ENCODE data around the gene ZFAND6. TPM values are rescaled to one million over a fixed set of nuclear protein-coding genes. Genes with fewer than 3 reads are reported as not detected.

ZFAND6 gene
- total RNA-seq, 1 donor from 2014 or later: 164 TPM

DNA sequence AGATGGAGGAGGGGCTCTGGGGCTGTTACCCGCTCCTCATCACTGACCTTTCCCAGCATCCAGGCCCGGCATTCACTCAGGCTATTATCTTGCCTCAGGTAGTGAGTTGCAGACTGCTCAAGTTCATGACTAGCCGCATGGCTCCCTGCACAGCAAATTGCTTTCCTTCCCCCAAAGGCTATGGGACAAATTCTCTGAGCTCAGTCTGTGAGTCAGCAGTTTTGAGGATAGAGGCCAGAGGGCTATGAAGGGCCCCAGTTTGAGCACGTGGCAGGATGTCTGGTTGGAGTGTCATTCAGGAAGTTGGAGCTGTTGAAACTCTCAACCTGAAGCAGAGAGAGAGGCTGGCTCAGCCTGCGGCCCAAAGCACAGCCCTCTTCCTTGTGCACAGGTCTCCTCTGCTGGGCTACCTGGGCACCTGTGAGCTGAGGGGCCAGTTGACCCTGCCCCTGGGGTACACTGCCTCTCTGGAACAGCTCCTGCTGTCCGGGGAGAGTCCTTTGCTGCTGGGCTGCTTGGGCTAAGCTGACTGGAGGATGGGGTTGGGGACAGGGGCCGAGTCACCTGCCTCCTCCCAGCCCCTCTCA lies 101.2 kb downstream of the ZFAND6 start:
- peaks cover 35 to 43% (median 41%) of the 10 kb centered on the region in 3 donors for H3K36me3 ChIP-seq (ENCODE audit: control insufficient read depth in 3 of 3, insufficient read depth in 3 of 3, low read length in 3 of 3)
- peaks cover 3 to 11% (median 8%) of the 10 kb centered on the region in 3 donors for H3K4me1 ChIP-seq (ENCODE audit: control insufficient read depth in 3 of 3, insufficient read depth in 3 of 3, low read length in 3 of 3)
- H3K9me3 ChIP-seq (ENCODE audit: control insufficient read depth in 3 of 3, low read length in 3 of 3): no peaks in the 10 kb centered on the region
- H3K27me3 ChIP-seq (ENCODE audit: control insufficient read depth in 3 of 3, insufficient read depth in 3 of 3, low read length in 3 of 3): no peaks in the 10 kb centered on the region
- H3K9ac ChIP-seq (ENCODE audit: low read depth in 1 of 3, low read length in 3 of 3): no peak overlapping the region
- no peak overlapping the region for H3K27ac ChIP-seq (ENCODE audit: low read depth, low read length)
- no peak overlapping the region for H3K4me3 ChIP-seq (ENCODE audit: low read length in 3 of 3)

DNA sequence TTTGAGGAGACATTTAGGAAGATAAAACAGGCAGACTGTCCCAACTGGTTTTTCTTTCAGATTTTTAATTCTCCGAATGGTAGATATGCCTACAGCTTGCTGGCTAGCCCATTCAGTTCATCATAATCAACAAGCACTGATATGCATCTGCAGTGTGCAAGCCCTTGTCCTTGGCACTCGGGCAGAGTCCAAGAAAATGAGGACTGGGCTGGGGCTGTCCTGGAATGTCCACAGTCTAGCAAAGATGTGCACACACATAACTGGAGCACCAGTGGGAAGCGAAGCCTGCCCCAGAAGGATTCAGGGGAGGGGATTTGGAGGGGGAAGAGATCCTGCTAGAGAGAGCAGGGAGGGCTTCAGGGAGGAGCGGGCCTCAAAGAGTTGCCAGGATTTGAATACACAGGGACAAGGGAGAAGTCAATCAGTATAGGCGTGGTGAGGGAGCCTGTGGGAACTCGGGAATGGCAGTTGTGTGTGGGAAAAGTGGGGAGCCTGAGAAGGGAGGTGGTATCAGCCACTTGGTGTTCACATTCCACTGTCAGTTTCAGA lies 102.1 kb downstream of the ZFAND6 start:
- Histone ChIP-seq H3K9ac (ENCODE audit: low read depth in 1 of 3, low read length in 3 of 3) (no peak overlapping the region), H3K4me3 (ENCODE audit: low read length in 3 of 3) (no peak overlapping the region), H3K9me3 (ENCODE audit: control insufficient read depth in 3 of 3, low read length in 3 of 3) (no peaks in the 10 kb centered on the region), H3K27ac (ENCODE audit: low read depth, low read length) (no peak overlapping the region), H3K27me3 (ENCODE audit: control insufficient read depth in 3 of 3, insufficient read depth in 3 of 3, low read length in 3 of 3) (no peaks in the 10 kb centered on the region), H3K36me3 (ENCODE audit: control insufficient read depth in 3 of 3, insufficient read depth in 3 of 3, low read length in 3 of 3) (peaks cover 35 to 43% (median 41%) of the 10 kb centered on the region in 3 donors), H3K4me1 (ENCODE audit: control insufficient read depth in 3 of 3, insufficient read depth in 3 of 3, low read length in 3 of 3) (peaks cover 3 to 11% (median 8%) of the 10 kb centered on the region in 3 donors)

DNA sequence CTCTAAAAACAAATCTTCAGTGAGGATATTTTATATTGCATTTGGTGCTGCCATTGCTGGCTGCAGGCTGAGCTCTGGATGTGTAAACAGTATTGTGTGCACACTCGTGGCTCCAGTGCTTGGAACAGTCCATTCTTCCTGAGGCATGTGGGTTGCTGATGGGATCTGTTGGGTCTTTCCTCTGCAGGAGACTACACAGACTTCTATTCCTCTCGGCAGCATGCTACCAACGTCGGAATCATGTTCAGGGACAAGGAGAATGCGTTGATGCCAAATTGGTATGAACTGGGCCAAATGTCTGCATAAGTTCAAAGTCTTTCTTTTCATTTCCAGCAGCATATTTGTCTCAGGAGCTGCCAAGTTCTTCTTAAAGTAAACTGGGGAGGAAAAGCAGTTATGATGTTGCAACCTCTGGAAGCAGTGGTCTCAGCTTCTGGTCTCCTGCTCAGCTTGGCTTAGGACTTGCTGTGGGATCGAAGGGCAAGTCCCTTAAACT lies 102.6 kb downstream of the ZFAND6 start:
- Histone ChIP-seq H3K4me1 (ENCODE audit: control insufficient read depth in 3 of 3, insufficient read depth in 3 of 3, low read length in 3 of 3) (peaks cover 3 to 11% (median 8%) of the 10 kb centered on the region in 3 donors), H3K27ac (ENCODE audit: low read depth, low read length) (no peak overlapping the region), H3K36me3 (ENCODE audit: control insufficient read depth in 3 of 3, insufficient read depth in 3 of 3, low read length in 3 of 3) (peaks cover 35 to 43% (median 41%) of the 10 kb centered on the region in 3 donors), H3K4me3 (ENCODE audit: low read length in 3 of 3) (no peak overlapping the region), H3K9ac (ENCODE audit: low read depth in 1 of 3, low read length in 3 of 3) (no peak overlapping the region), H3K9me3 (ENCODE audit: control insufficient read depth in 3 of 3, low read length in 3 of 3) (no peaks in the 10 kb centered on the region), H3K27me3 (ENCODE audit: control insufficient read depth in 3 of 3, insufficient read depth in 3 of 3, low read length in 3 of 3) (no peaks in the 10 kb centered on the region)

- Histone ChIP-seq H3K36me3 (ENCODE audit: control insufficient read depth in 3 of 3, insufficient read depth in 3 of 3, low read length in 3 of 3) (peaks cover 36 to 43% (median 41%) of the 10 kb centered on the region in 3 donors), H3K27ac (ENCODE audit: low read depth, low read length) (no peak overlapping the region), H3K9ac (ENCODE audit: low read depth in 1 of 3, low read length in 3 of 3) (no peak overlapping the region), H3K27me3 (ENCODE audit: control insufficient read depth in 3 of 3, insufficient read depth in 3 of 3, low read length in 3 of 3) (no peaks in the 10 kb centered on the region), H3K4me1 (ENCODE audit: control insufficient read depth in 3 of 3, insufficient read depth in 3 of 3, low read length in 3 of 3) (peaks cover 3 to 11% (median 8%) of the 10 kb centered on the region in 3 donors), H3K4me3 (ENCODE audit: low read length in 3 of 3) (no peak overlapping the region), H3K9me3 (ENCODE audit: control insufficient read depth in 3 of 3, low read length in 3 of 3) (no peaks in the 10 kb centered on the region)
Observed at GRCh38 chr15:80163217-80163616, 103.7 kb downstream of the ZFAND6 start.

- no peak overlapping the region for H3K27ac ChIP-seq (ENCODE audit: low read depth, low read length)
- H3K36me3 ChIP-seq (ENCODE audit: control insufficient read depth in 3 of 3, insufficient read depth in 3 of 3, low read length in 3 of 3): peaks cover 34 to 42% (median 41%) of the 10 kb centered on the region in 3 donors
- H3K4me3 ChIP-seq (ENCODE audit: low read length in 3 of 3): no peak overlapping the region
- peaks cover 3 to 11% (median 8%) of the 10 kb centered on the region in 3 donors for H3K4me1 ChIP-seq (ENCODE audit: control insufficient read depth in 3 of 3, insufficient read depth in 3 of 3, low read length in 3 of 3)
- no peak overlapping the region for H3K9ac ChIP-seq (ENCODE audit: low read depth in 1 of 3, low read length in 3 of 3)
- H3K9me3 ChIP-seq (ENCODE audit: control insufficient read depth in 3 of 3, low read length in 3 of 3): no peaks in the 10 kb centered on the region
- H3K27me3 ChIP-seq (ENCODE audit: control insufficient read depth in 3 of 3, insufficient read depth in 3 of 3, low read length in 3 of 3): no peaks in the 10 kb centered on the region
Observed at GRCh38 chr15:80163897-80164296, 104.4 kb downstream of the ZFAND6 start.

DNA sequence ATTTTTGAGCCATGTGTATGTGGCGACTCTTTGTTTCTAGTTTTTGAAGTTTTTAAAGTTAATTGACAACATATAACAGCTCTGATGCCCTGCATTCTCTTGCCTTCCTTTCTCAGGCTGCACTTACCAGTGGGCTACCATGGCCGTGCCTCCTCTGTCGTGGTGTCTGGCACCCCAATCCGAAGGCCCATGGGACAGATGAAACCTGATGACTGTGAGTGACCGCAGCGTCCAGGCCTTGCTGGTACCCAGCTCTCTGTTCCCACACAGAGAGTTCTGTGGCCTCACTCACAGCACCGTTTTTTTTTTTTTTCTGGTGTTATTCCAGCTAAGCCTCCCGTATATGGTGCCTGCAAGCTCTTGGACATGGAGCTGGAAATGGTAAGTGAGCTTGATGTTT lies 108.5 kb downstream of the ZFAND6 start:
- Histone ChIP-seq H3K27me3 (ENCODE audit: control insufficient read depth in 3 of 3, insufficient read depth in 3 of 3, low read length in 3 of 3) (no peaks in the 10 kb centered on the region), H3K9me3 (ENCODE audit: control insufficient read depth in 3 of 3, low read length in 3 of 3) (no peaks in the 10 kb centered on the region), H3K9ac (ENCODE audit: low read depth in 1 of 3, low read length in 3 of 3) (no peak overlapping the region), H3K27ac (ENCODE audit: low read depth, low read length) (no peak overlapping the region), H3K4me3 (ENCODE audit: low read length in 3 of 3) (no peak overlapping the region), H3K4me1 (ENCODE audit: control insufficient read depth in 3 of 3, insufficient read depth in 3 of 3, low read length in 3 of 3) (peaks cover 0 to 2% (median 0%) of the 10 kb centered on the region in 3 donors), H3K36me3 (ENCODE audit: control insufficient read depth in 3 of 3, insufficient read depth in 3 of 3, low read length in 3 of 3) (peaks cover 16 to 20% (median 17%) of the 10 kb centered on the region in 3 donors)

DNA sequence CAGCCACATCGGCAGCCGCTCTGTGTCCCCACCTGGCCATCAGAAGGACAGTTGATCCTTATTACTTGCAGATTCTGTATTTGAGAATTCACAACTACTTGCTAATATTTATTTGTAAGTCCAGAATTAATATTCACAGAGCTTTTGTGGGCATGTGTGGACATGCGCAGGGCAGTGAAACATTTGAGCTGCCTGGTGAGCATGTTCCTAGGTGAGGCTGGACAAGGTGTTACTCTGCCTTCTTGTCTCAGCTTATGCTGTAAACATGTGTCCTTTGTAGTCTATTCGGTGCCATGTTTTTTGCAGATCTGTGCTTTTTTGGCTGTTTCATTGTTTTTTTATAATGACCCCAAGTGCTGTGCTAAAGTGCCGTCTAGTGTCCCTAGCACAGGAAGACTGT lies 108.9 kb downstream of the ZFAND6 start:
- peaks cover 0 to 7% (median 4%) of the 10 kb centered on the region in 3 donors for H3K4me1 ChIP-seq (ENCODE audit: control insufficient read depth in 3 of 3, insufficient read depth in 3 of 3, low read length in 3 of 3)
- no peak overlapping the region for H3K9ac ChIP-seq (ENCODE audit: low read depth in 1 of 3, low read length in 3 of 3)
- peaks cover 12 to 18% (median 15%) of the 10 kb centered on the region in 3 donors for H3K36me3 ChIP-seq (ENCODE audit: control insufficient read depth in 3 of 3, insufficient read depth in 3 of 3, low read length in 3 of 3)
- H3K27ac ChIP-seq (ENCODE audit: low read depth, low read length): no peak overlapping the region
- H3K27me3 ChIP-seq (ENCODE audit: control insufficient read depth in 3 of 3, insufficient read depth in 3 of 3, low read length in 3 of 3): no peaks in the 10 kb centered on the region
- no peak overlapping the region for H3K4me3 ChIP-seq (ENCODE audit: low read length in 3 of 3)
- no peaks in the 10 kb centered on the region for H3K9me3 ChIP-seq (ENCODE audit: control insufficient read depth in 3 of 3, low read length in 3 of 3)

DNA sequence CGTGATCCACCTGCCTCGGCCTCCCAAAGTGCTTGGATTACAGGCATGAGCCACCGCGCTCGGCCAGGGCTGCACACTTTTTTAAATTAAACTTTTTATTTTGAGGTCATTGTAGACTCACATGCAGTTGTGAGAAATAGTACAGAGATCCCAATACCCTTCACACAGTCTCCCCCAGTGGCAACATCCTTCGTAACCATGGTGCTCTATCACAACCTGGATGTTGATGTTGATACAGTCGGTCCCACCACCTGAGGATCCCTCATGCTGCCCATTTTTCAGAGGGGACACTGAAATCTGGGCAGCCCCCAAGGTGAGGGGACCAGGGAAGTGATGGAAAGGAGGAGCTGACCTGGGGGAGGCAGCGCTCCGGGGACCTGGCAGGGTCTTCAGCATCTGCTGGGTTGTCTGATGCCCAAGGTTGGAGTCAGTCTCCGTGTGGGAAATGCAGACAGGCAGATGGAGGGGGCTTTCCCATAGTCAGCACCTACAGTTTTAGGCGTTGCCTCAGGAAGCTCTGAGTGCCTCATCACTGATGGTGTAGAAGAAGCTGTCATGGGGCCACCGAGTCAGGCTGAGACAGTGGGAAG lies 110.4 kb downstream of the ZFAND6 start:
- Histone ChIP-seq H3K9me3 (ENCODE audit: control insufficient read depth in 3 of 3, low read length in 3 of 3) (no peaks in the 10 kb centered on the region), H3K9ac (ENCODE audit: low read depth in 1 of 3, low read length in 3 of 3) (no peak overlapping the region), H3K36me3 (ENCODE audit: control insufficient read depth in 3 of 3, insufficient read depth in 3 of 3, low read length in 3 of 3) (peaks cover 10 to 16% (median 11%) of the 10 kb centered on the region in 3 donors), H3K27me3 (ENCODE audit: control insufficient read depth in 3 of 3, insufficient read depth in 3 of 3, low read length in 3 of 3) (no peaks in the 10 kb centered on the region), H3K4me1 (ENCODE audit: control insufficient read depth in 3 of 3, insufficient read depth in 3 of 3, low read length in 3 of 3) (peaks cover 3 to 21% (median 18%) of the 10 kb centered on the region in 3 donors), H3K4me3 (ENCODE audit: low read length in 3 of 3) (no peak overlapping the region), H3K27ac (ENCODE audit: low read depth, low read length) (no peak overlapping the region)

DNA sequence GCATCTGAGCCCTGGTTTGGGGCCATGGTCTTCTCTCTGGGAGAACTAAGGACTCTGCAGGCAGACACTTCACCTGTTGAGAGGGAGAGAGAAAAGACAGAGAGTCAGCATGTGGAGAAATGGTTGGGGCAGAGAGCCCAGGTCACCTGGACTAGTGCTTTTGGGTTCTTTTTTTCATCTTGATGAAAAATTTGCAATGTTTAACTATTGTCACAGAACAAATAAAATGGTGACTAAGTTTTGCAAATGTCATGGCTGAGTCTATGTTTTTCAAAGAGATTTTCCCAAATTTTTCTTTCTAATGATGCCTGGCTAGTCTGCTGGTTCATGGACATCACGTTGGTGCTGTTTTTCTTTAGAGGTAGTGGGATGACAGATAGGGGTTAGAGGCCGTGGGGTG lies 111.1 kb downstream of the ZFAND6 start:
- Histone ChIP-seq H3K9ac (ENCODE audit: low read depth in 1 of 3, low read length in 3 of 3) (no peak overlapping the region), H3K4me1 (ENCODE audit: control insufficient read depth in 3 of 3, insufficient read depth in 3 of 3, low read length in 3 of 3) (peaks cover 3 to 28% (median 20%) of the 10 kb centered on the region in 3 donors), H3K9me3 (ENCODE audit: control insufficient read depth in 3 of 3, low read length in 3 of 3) (no peaks in the 10 kb centered on the region), H3K36me3 (ENCODE audit: control insufficient read depth in 3 of 3, insufficient read depth in 3 of 3, low read length in 3 of 3) (peaks cover 10 to 19% (median 17%) of the 10 kb centered on the region in 3 donors), H3K4me3 (ENCODE audit: low read length in 3 of 3) (no peak overlapping the region), H3K27ac (ENCODE audit: low read depth, low read length) (no peak overlapping the region), H3K27me3 (ENCODE audit: control insufficient read depth in 3 of 3, insufficient read depth in 3 of 3, low read length in 3 of 3) (no peaks in the 10 kb centered on the region)

DNA sequence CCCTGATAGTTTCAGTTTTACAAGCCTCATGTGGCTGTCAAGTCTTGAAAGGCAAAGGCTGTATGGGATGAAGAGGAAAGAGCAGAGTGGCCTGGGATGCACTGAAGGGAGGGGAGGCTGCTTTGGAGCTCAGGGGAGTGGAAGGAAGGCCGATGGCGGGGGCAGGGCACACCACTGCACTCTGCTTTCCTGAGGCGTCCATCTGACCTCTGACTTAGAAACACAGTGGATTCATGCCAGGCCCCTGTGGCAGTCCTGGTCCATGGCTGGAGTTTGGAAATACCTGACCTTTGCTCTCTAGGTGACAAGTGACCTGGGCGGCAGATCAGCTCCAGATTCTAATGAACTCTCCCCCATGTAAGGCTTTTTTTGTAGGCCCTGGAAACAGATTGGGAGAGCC lies 112.3 kb downstream of the ZFAND6 start:
- H3K36me3 ChIP-seq (ENCODE audit: control insufficient read depth in 3 of 3, insufficient read depth in 3 of 3, low read length in 3 of 3): peaks cover 12 to 19% (median 17%) of the 10 kb centered on the region in 3 donors
- H3K9me3 ChIP-seq (ENCODE audit: control insufficient read depth in 3 of 3, low read length in 3 of 3): no peaks in the 10 kb centered on the region
- no peak overlapping the region for H3K9ac ChIP-seq (ENCODE audit: low read depth in 1 of 3, low read length in 3 of 3)
- no peak overlapping the region for H3K4me3 ChIP-seq (ENCODE audit: low read length in 3 of 3)
- H3K4me1 ChIP-seq (ENCODE audit: control insufficient read depth in 3 of 3, insufficient read depth in 3 of 3, low read length in 3 of 3): peaks cover 3 to 28% (median 20%) of the 10 kb centered on the region in 3 donors
- H3K27me3 ChIP-seq (ENCODE audit: control insufficient read depth in 3 of 3, insufficient read depth in 3 of 3, low read length in 3 of 3): no peaks in the 10 kb centered on the region
- no peak overlapping the region for H3K27ac ChIP-seq (ENCODE audit: low read depth, low read length)
